Activated CD8-positive, alpha-beta memory T cell treated with anti-CD3 and anti-CD28 coated beads, Interleukin-2, amount 50 U/mL, for 24 hours (primary cell): ENCODE data around the gene RBFOX2.

Source experiments
- DNase-seq: peaks from one replicate; pipeline ENCODE4 v3.0.0-alpha.2; 2020; ENCODE audit errors: extremely low read depth

Gene RBFOX2

DNA sequence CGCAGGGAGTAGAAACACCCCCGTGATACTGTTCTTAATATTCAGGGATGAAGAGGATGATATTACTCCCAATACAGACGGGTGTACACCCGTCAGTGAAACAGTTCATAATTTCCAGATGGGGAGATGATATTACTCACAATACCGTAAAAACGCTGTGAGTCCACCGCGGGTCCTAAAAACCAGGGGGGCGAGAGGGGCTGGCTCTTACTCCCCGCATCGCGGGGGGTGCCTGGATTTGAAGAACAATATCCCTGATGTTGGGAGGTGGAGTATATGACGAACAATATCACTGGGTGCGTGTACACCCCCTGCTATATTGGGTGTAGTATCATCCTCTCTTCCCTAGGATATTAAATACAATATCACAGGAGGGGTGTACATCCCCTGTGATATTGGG is 331.5 kb downstream of the RBFOX2 start:
- no peak for DNase-seq

DNA sequence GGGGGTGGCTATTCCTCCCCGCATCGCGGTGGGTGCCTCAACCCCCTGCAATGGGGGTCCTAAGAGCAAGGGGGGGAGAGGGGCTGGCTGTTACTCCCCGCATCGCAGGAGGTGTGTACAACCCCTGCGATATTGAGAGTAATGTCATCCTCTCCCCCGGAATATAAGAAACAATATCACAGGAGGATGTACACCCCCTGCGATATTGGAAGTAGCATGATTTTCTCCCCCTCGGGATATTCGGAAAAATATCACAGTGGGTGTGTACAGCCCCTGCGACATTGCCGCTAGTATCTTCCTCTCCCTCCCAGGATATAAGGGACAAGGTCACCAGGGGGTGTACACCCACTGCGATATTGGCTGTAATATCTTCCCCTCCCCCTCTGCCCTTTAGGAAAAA is 333.4 kb downstream of the RBFOX2 start:
- no peak for DNase-seq

DNA sequence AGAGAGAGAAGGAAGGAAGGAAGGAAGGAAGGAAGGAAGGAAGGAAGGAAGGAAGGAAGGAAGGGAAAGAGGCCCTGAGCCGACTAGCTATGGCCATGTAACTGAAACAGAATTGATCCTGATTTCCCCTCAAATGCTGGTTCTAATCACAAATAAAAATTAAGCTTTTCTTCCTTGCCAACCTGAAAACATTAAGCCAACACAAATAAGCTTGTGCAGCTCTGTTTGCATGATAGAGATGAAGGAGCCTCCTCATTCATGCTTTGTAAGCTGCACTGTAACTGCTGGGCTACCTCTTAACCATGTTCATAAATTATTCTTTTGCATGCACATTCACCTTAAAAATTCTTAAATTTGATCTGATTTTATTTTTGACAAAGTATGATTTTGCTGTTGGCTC is 338.6 kb downstream of the RBFOX2 start:
- no peak for DNase-seq

DNA sequence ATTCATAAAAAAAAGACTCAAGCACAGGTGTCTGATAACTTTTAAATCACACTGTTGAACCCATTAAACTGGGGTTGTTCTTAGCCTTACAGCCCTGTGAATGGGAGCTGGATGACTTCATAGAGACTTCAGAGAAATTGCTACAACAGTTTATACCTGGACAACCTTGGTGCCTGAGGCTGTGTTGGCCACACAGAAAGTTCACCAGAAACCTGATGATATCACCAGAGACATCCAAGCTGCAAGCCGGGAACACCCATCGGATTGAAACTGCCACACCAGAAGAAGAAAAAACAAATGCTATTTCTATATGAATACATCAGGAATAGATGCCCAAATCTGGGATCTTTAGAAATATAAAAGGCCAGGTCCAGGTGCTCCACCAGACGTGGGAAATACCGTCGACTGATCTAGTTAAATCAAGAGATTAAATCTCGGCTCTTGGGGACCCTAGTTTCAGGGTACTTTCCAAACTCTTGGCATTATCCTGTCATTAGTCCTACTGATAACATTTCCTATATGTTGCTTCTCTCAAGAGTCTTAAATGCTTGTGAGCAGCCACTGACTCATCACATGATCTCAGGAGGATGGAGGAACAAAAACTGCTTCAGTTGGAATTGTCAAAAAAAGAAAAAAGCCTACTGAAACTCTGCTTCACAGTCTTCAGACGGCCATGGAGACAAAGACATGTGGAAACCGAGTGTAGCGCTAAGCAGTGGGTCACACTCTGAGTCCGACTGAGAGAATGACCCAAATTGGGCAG is 339.5 kb downstream of the RBFOX2 start:
- DNase-seq = no peak
